BLaER1 treated with 17β-estradiol and CSF1 and Interleukin-3, amounts not matched to agents 10 nM and 100 nM (cell line): ENCODE results near the gene DDX39A.
"Not testable (repeated sequence)": the region's sequence is repeated elsewhere in the genome, so short reads cannot be mapped to it uniquely, and the experiment has no call there.

Source experiments
- H3K27ac ChIP-seq, 11 experiments: shearing (Covaris generic); formaldehyde crosslinking; 2 replicates each; pipeline ENCODE4 v1.8.1; 2022
- H3K27me3 ChIP-seq, 11 experiments: shearing (Covaris generic); formaldehyde crosslinking; 2 replicates each; pipeline ENCODE4 v1.8.1; 2022
- H3K36me3 ChIP-seq, 11 experiments: shearing (Covaris generic); formaldehyde crosslinking; 2 replicates each; pipeline ENCODE4 v1.8.1; 2022
- H3K4me1 ChIP-seq, 10 experiments: shearing (Covaris generic); formaldehyde crosslinking; 2 replicates each; pipeline ENCODE4 v1.8.1; 2022
- H3K4me2 ChIP-seq, 11 experiments: shearing (Covaris generic); formaldehyde crosslinking; 2 replicates each; pipeline ENCODE4 v1.8.1; 2022
- H3K4me3 ChIP-seq, 10 experiments: shearing (Covaris generic); formaldehyde crosslinking; 2 replicates each; pipeline ENCODE4 v1.8.1; 2022
- H3K9ac ChIP-seq, 11 experiments: shearing (Covaris generic); formaldehyde crosslinking; 2 replicates each; pipeline ENCODE4 v1.8.1; 2022
- H3K9me3 ChIP-seq, 11 experiments: shearing (Covaris generic); formaldehyde crosslinking; replicated peaks in 1 of 11; 2 replicates each; pipeline ENCODE4 v1.8.1; 2022
- H4K20me1 ChIP-seq, 11 experiments: shearing (Covaris generic); formaldehyde crosslinking; 2 replicates each; pipeline ENCODE4 v1.8.1; 2022
- Cebpa-rat ChIP-seq, 11 experiments: shearing (Covaris generic); IDR thresholded peaks; 2 replicates each; pipeline ENCODE4 v1.8.1; 2022

The DDX39A gene

DNA sequence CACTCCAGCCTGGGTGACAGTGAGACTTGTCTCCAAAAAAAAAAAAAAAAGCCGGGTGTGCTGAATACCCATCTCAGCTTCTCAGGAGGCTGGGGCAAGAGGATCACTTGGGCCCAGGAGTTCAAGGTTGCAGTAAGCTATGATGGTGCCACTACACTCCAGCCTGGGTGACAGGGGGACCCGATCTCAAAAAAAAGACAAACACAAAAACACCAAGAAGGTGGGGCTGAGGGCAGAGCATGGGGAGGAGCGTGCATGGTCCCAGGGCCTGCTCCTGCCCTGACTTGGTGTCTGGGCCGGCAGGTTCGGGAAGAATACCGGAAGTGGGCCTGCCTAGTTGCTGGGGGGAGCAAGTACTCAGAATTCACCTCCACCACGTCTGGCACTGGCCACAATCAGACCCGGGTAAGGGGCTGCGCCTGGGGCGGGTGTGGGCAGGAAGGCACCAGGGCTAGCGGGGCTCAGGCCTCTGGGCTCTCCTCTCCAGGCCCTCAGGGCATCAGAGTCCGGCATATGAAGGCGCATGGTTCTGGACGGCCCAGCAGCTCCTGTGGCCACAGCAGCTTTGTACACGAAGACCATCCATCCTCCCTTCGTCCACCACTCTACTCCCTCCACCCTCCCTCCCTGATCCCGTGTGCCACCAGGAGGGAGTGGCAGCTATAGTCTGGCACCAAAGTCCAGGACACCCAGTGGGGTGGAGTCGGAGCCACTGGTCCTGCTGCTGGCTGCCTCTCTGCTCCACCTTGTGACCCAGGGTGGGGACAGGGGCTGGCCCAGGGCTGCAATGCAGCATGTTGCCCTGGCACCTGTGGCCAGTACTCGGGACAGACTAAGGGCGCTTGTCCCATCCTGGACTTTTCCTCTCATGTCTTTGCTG, 11.3 kb downstream of the DDX39A start:
- peaks cover 51 to 72% (median 64%) of the 10 kb centered on the region in 11 experiments for H4K20me1 ChIP-seq
- peak overlapping the region in 1 of 11 experiments; percentile 34; a peak in 2 of 22 replicates for H3K27ac ChIP-seq
- peak overlapping the region in 8 of 11 experiments; percentile 3 to 68 (median 30); a peak in 10 of 22 replicates for H3K9ac ChIP-seq
- H3K9me3 ChIP-seq: no peaks in the 10 kb centered on the region
- no peak overlapping the region for H3K4me3 ChIP-seq
- H3K36me3 ChIP-seq: peaks cover 93 to 98% (median 96%) of the 10 kb centered on the region in 11 experiments
- no peaks in the 10 kb centered on the region for H3K27me3 ChIP-seq
- H3K4me1 ChIP-seq: peaks cover 39 to 76% (median 66%) of the 10 kb centered on the region in 10 experiments
- no peak for TF ChIP-seq Cebpa-rat (IDR thresholded peaks at IDR 0.05)
- peak overlapping the region in 6 of 11 experiments; percentile 24 to 97 (median 82); a peak in 5 of 22 replicates for H3K4me2 ChIP-seq

DNA sequence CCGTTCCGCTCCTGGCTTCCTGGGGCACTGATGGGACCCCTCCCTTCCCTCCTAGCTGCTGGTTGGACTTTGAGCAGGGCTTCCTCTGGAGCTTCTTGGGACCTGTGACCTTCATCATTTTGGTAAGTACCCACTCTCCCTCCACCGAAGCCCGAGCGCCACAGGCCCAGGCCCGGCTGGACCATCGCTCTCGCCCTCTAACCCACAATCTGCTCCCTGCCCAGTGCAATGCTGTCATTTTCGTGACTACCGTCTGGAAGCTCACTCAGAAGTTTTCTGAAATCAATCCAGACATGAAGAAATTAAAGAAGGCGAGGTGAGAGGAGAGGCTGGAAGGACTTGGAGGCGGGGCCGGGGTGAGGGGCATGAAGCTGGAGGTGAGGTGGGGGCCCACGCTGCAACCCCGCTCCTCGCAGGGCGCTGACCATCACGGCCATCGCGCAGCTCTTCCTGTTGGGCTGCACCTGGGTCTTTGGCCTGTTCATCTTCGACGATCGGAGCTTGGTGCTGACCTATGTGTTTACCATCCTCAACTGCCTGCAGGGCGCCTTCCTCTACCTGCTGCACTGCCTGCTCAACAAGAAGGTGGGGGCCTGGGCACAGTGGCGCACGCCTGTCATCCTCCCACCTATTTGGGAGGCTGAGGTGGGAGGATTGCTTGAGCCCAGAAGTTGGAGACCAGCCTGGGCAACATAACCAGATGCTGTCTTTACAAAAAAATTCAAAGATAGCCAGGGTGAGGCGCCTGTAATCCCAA, 12.3 kb downstream of the DDX39A start:
- Histone ChIP-seq H3K4me2 (peak overlapping the region; percentile 15 to 63 (median 56); a peak in 17 of 22 replicates), H3K4me1 (peaks cover 39 to 76% (median 58%) of the 10 kb centered on the region in 10 experiments), H3K9ac (peak overlapping the region in 10 of 11 experiments; percentile 25 to 71 (median 58); a peak in 16 of 22 replicates), H3K36me3 (peaks cover 91 to 98% (median 96%) of the 10 kb centered on the region in 11 experiments), H4K20me1 (peaks cover 41 to 62% (median 54%) of the 10 kb centered on the region in 11 experiments), H3K4me3 (no peak overlapping the region), H3K27ac (peak overlapping the region in 9 of 11 experiments; percentile 24 to 64 (median 54); a peak in 15 of 22 replicates), H3K9me3 (no peaks in the 10 kb centered on the region), H3K27me3 (no peaks in the 10 kb centered on the region)
- TF ChIP-seq Cebpa-rat (IDR thresholded peaks at IDR 0.05): no peak

DNA sequence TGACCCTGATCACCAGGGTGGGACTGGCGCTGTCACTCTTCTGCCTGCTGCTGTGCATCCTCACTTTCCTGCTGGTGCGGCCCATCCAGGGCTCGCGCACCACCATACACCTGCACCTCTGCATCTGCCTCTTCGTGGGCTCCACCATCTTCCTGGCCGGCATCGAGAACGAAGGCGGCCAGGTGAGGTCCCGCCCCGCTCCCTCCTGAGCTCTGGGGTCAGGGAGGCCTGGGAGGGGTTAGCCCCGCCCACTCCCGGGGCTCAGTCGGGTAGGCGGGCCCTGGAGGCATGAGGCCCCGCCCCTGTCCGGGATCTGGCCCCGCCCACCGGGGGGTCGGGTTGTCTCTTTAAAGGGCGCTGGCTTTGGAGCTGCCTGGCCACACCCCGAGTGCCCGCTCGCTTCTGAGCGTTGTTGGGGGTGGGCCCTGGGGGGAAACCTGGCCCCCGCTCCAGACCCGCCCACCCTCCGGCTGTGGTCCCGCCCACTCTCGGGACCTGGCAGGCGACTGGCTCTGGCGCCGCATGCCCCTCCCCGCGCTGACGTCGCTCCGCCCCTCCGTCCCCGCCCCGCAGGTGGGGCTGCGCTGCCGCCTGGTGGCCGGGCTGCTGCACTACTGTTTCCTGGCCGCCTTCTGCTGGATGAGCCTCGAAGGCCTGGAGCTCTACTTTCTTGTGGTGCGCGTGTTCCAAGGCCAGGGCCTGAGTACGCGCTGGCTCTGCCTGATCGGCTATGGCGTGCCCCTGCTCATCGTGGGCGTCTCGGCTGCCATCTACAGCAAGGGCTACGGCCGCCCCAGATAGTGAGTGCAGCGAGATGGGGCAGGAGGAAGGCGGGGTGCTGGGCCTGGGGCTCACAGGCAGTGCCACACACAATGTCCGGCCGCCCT, 13.1 kb downstream of the DDX39A start:
- H4K20me1 ChIP-seq: peaks cover 33 to 54% (median 46%) of the 10 kb centered on the region in 11 experiments
- H3K27me3 ChIP-seq: no peaks in the 10 kb centered on the region
- no peak for TF ChIP-seq Cebpa-rat (IDR thresholded peaks at IDR 0.05)
- peaks cover 39 to 76% (median 58%) of the 10 kb centered on the region in 10 experiments for H3K4me1 ChIP-seq
- peak overlapping the region in 10 of 11 experiments; percentile 25 to 71 (median 58); a peak in 16 of 22 replicates for H3K9ac ChIP-seq
- H3K4me2 ChIP-seq: peak overlapping the region; percentile 15 to 63 (median 56); a peak in 19 of 22 replicates
- peaks cover 90 to 98% (median 95%) of the 10 kb centered on the region in 11 experiments for H3K36me3 ChIP-seq
- no peaks in the 10 kb centered on the region for H3K9me3 ChIP-seq
- peak overlapping the region in 10 of 11 experiments; percentile 11 to 64 (median 54); a peak in 15 of 22 replicates for H3K27ac ChIP-seq
- peak overlapping the region in 3 of 10 experiments; percentile 20 to 29 (median 21); a peak in 2 of 20 replicates for H3K4me3 ChIP-seq

DNA sequence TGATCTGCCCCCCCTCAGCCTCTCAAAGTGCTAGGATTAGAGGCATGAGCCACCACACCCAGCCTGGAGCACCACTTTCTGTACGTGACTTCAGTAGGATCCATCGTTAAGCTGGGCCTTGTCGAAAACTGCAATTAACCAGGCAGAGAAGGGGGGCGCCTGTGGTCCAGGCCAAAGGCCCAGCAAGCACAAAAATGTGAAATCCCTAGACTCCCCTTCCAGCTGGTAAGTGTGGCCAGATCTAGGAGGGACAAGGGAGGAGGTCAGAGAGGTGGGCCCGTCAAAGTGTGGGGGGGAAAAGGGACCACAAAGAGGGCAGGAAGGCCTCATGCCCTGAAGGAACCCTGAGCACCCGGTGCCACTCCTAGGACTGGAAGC, 13.8 kb downstream of the DDX39A start:
- Histone ChIP-seq H3K4me2 (peak overlapping the region in 6 of 11 experiments; percentile 21 to 42 (median 27); a peak in 7 of 22 replicates), H3K27me3 (no peaks in the 10 kb centered on the region), H3K4me3 (peak overlapping the region in 1 of 10 experiments; percentile 20; a peak in 2 of 20 replicates), H3K9ac (no peak overlapping the region), H3K36me3 (peaks cover 84 to 93% (median 89%) of the 10 kb centered on the region in 11 experiments), H3K27ac (peak overlapping the region in 2 of 11 experiments; percentile 30 to 32; a peak in 2 of 22 replicates), H3K4me1 (peaks cover 39 to 76% (median 58%) of the 10 kb centered on the region in 10 experiments), H4K20me1 (peaks cover 26 to 48% (median 39%) of the 10 kb centered on the region in 11 experiments), H3K9me3 (no peaks in the 10 kb centered on the region)
- TF ChIP-seq Cebpa-rat (IDR thresholded peaks at IDR 0.05): no peak

DNA sequence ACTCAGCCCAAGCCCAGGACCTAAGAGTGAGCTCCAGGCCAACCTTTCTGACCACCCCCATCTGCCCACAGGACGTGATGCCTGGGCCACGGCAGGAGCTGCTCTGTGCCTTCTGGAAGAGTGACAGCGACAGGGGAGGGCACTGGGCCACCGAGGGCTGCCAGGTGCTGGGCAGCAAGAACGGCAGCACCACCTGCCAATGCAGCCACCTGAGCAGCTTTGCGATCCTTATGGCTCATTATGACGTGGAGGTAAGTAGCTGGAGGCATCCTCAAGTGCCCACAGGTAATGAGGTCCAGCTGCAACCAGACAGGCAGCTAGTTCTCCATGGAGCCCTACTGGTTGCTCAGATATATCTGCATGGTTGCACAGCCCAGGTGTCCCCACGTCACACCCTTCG, 14.8 kb downstream of the DDX39A start:
- no peaks in the 10 kb centered on the region for H3K9me3 ChIP-seq

DNA sequence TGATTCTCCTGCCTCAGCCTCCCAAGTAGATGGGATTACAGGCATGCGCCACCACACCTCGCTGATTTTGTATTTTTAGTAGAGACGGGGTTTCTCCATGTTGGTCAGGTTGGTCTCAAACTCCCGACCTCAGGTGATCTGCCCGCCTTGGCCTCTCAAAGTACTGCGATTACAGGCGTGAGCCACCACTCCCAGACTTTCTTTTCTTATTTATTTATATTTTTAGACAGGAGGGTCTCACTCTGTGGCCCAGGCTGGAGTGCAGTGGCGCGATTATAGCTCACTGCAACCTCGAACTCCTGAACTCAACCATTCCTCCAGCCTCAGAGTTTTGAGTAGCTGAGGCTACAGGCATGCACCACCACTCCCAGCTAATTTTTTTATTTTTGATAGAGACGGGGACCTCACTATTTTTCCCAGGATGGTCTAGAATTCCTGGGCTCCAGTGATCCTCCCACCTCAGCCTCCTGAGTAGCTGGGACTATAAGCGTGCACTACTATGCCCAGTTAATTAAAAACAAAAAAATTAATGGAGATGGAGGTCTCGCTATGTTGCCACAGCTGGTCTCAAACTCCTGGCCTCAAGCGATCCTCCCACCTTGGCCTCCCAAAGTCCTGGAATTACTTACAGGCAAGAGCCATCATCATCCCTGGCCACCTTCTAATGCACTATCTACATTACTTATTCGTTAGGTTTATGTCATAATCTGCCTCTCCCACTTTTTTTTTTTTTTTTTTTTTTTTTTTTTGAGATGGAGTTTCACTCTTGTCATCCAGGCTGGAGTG, 15.8 kb downstream of the DDX39A start:
- H3K4me1 ChIP-seq: peaks cover 34 to 62% (median 45%) of the 10 kb centered on the region in 10 experiments
- not testable (repeated sequence) for H3K27ac ChIP-seq, H3K9me3 ChIP-seq, H3K27me3 ChIP-seq, H3K9ac ChIP-seq, H3K4me3 ChIP-seq
- H3K4me2 ChIP-seq: peak overlapping the region in 2 of 11 experiments; percentile 57 to 69; a peak in 2 of 22 replicates
- H3K36me3 ChIP-seq: peaks cover 68 to 88% (median 78%) of the 10 kb centered on the region in 11 experiments
- H4K20me1 ChIP-seq: peaks cover 6 to 27% (median 19%) of the 10 kb centered on the region in 11 experiments; a peak in 21 of 22 replicates

More for the DNA sequence above, 14.8 kb downstream of the DDX39A start:
- TF ChIP-seq Cebpa-rat (IDR thresholded peaks at IDR 0.05): no peak
- H3K4me2 ChIP-seq: no peak overlapping the region
- H4K20me1 ChIP-seq: peaks cover 16 to 37% (median 29%) of the 10 kb centered on the region in 11 experiments; a peak in 21 of 22 replicates
- H3K4me1 ChIP-seq: peaks cover 34 to 72% (median 53%) of the 10 kb centered on the region in 10 experiments
- H3K4me3 ChIP-seq: no peak overlapping the region
- no peaks in the 10 kb centered on the region for H3K27me3 ChIP-seq
- no peak overlapping the region for H3K27ac ChIP-seq
- H3K9ac ChIP-seq: no peak overlapping the region
- H3K36me3 ChIP-seq: peaks cover 74 to 90% (median 81%) of the 10 kb centered on the region in 11 experiments
